NT2/D1 (cell line): ENCODE measurements around the gene ELP4.

Experiments used
- DNase-seq: peaks from one replicate; pipeline ENCODE4 v3.0.0-alpha.2; 2011; ENCODE audit warnings: low read depth, low spot score
- H3K27me3 ChIP-seq: 2 replicates; pipeline ENCODE4 v1.6.0; 2011; ENCODE audit warnings: mild to moderate bottlenecking; ENCODE audit not compliant: insufficient read length, insufficient read depth
- H3K36me3 ChIP-seq: 2 replicates; pipeline ENCODE4 v1.6.1; 2011; ENCODE audit warnings: mild to moderate bottlenecking, low read length, mixed read lengths; ENCODE audit not compliant: insufficient read depth, insufficient read length
- H3K4me1 ChIP-seq: 2 replicates; pipeline ENCODE4 v1.5.1; 2011; ENCODE audit not compliant: insufficient read depth, insufficient read length
- H3K4me3 ChIP-seq: 2 replicates; pipeline ENCODE4 v1.5.1; 2011; ENCODE audit warnings: low read depth; ENCODE audit not compliant: insufficient read length
- H3K9ac ChIP-seq: 2 replicates; pipeline ENCODE4 v1.6.0; 2011; ENCODE audit warnings: low read depth; ENCODE audit not compliant: insufficient read length
- H3K9me3 ChIP-seq: 2 replicates; pipeline ENCODE4 v1.5.1; 2011; ENCODE audit warnings: mild to moderate bottlenecking, low read length; ENCODE audit not compliant: insufficient read depth
- SUZ12 ChIP-seq: IDR thresholded peaks from 2 replicates; pipeline ENCODE4 v1.6.1; 2011; ENCODE audit not compliant: insufficient read length, insufficient read depth; ENCODE audit errors: extremely low read depth
- YY1 ChIP-seq: IDR thresholded peaks from 2 replicates; pipeline ENCODE4 v1.6.1; 2011; ENCODE audit not compliant: insufficient read length, insufficient read depth
- ZNF274 ChIP-seq: IDR thresholded peaks from 2 replicates; pipeline ENCODE4 v1.6.1; 2011; ENCODE audit warnings: mild to moderate bottlenecking, low read depth, low read length

The ELP4 gene

DNA sequence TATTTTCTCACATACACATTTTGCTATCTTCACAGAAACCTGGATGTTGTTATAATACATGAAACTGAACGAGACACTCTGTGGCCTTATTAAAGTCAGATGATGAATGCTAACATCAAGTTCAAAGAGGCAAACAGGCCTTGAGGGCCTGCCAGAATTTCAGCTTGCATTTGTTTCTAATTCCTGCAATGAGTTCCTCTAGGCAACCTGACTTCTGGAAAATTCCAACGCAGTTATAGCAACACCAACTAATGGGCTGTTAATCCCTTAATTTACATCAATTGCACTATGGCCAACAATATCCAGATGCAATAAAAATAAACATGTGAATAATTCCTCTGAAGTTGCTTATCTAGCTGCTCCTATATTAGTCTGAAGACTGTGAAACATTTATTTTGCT lies 282.5 kb downstream of the ELP4 start:
- Histone ChIP-seq H3K9ac (no peak overlapping the region), H3K9me3 (no peaks in the 10 kb centered on the region), H3K27me3 (peaks cover 18% of the 10 kb centered on the region), H3K4me1 (no peaks in the 10 kb centered on the region), H3K4me3 (no peak overlapping the region), H3K36me3 (no peaks in the 10 kb centered on the region)
- DNase-seq: no peak
- TF ChIP-seq SUZ12 (no peak), YY1 (no peak), ZNF274 (no peak)

- Histone ChIP-seq H3K4me3 (no peak overlapping the region), H3K9ac (no peak overlapping the region), H3K9me3 (no peaks in the 10 kb centered on the region), H3K36me3 (no peaks in the 10 kb centered on the region), H3K4me1 (no peaks in the 10 kb centered on the region), H3K27me3 (peaks cover 22% of the 10 kb centered on the region)
- DNase-seq: no peak
- no peak for TF ChIP-seq SUZ12
- no peak for TF ChIP-seq YY1
- no peak for TF ChIP-seq ZNF274
Observed at GRCh38 chr11:31792456-31792855, 282.9 kb downstream of the ELP4 start.

- Histone ChIP-seq H3K9me3 (no peaks in the 10 kb centered on the region), H3K27me3 (peaks cover 30% of the 10 kb centered on the region), H3K36me3 (no peaks in the 10 kb centered on the region), H3K9ac (no peak overlapping the region), H3K4me1 (no peaks in the 10 kb centered on the region), H3K4me3 (no peak overlapping the region)
- DNase-seq: no peak
- no peak for TF ChIP-seq SUZ12
- no peak for TF ChIP-seq YY1
- no peak for TF ChIP-seq ZNF274
Observed at GRCh38 chr11:31793264-31793663, 283.7 kb downstream of the ELP4 start.

DNA sequence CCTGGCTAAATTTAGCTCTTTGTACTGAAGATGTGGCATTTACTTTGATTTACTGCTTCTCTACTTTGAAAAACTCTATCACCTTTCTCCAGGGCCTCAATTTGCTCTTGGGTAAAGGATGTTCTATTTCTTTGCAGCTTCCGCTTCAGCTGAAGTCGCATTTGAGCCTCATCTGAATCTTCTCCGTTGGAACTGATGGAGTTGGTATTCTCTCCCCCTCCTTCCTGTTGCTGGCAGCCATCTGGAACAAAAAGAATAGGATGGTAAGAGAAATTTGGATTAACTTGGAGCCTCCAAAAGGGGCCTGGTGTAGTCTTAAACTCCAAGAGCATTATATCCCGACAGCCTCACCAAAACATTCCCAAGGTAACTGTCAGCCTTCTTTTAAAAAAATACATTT lies 285.0 kb downstream of the ELP4 start:
- no peaks in the 10 kb centered on the region for H3K36me3 ChIP-seq
- peaks cover 43% of the 10 kb centered on the region for H3K27me3 ChIP-seq
- no peak overlapping the region for H3K4me3 ChIP-seq
- DNase-seq: no peak
- no peak for TF ChIP-seq ZNF274
- TF ChIP-seq SUZ12: no peak
- TF ChIP-seq YY1: no peak
- H3K9ac ChIP-seq: no peak overlapping the region
- no peaks in the 10 kb centered on the region for H3K9me3 ChIP-seq
- H3K4me1 ChIP-seq: no peaks in the 10 kb centered on the region

GRCh38 chr11:31795706-31796498 lies 286.3 kb downstream of the ELP4 start:
- Histone ChIP-seq H3K27me3 (peaks cover 56% of the 10 kb centered on the region), H3K9ac (no peak overlapping the region), H3K9me3 (no peaks in the 10 kb centered on the region), H3K4me1 (no peaks in the 10 kb centered on the region), H3K36me3 (no peaks in the 10 kb centered on the region), H3K4me3 (no peak overlapping the region)
- no peak for DNase-seq
- TF ChIP-seq SUZ12: no peak
- TF ChIP-seq ZNF274: no peak
- no peak for TF ChIP-seq YY1

- Histone ChIP-seq H3K27me3 (peaks cover 64% of the 10 kb centered on the region), H3K4me1 (no peaks in the 10 kb centered on the region), H3K36me3 (no peaks in the 10 kb centered on the region), H3K9me3 (no peaks in the 10 kb centered on the region), H3K4me3 (no peak overlapping the region), H3K9ac (no peak overlapping the region)
- DNase-seq: no peak
- TF ChIP-seq SUZ12: no peak
Observed at GRCh38 chr11:31796499-31797189, 287.1 kb downstream of the ELP4 start.

- H3K4me3 ChIP-seq: peak overlapping the region; percentile 4
- no peaks in the 10 kb centered on the region for H3K36me3 ChIP-seq
- H3K27me3 ChIP-seq: peaks cover 71% of the 10 kb centered on the region
- DNase-seq: no peak
- H3K9ac ChIP-seq: no peak overlapping the region
- TF ChIP-seq ZNF274 (no peak), YY1 (no peak), SUZ12 (no peak)
- no peaks in the 10 kb centered on the region for H3K9me3 ChIP-seq
- H3K4me1 ChIP-seq: no peaks in the 10 kb centered on the region
Observed at GRCh38 chr11:31797190-31798056, 287.9 kb downstream of the ELP4 start.
